ENCODE results near the gene CXCL8.

Gene CXCL8

DNA sequence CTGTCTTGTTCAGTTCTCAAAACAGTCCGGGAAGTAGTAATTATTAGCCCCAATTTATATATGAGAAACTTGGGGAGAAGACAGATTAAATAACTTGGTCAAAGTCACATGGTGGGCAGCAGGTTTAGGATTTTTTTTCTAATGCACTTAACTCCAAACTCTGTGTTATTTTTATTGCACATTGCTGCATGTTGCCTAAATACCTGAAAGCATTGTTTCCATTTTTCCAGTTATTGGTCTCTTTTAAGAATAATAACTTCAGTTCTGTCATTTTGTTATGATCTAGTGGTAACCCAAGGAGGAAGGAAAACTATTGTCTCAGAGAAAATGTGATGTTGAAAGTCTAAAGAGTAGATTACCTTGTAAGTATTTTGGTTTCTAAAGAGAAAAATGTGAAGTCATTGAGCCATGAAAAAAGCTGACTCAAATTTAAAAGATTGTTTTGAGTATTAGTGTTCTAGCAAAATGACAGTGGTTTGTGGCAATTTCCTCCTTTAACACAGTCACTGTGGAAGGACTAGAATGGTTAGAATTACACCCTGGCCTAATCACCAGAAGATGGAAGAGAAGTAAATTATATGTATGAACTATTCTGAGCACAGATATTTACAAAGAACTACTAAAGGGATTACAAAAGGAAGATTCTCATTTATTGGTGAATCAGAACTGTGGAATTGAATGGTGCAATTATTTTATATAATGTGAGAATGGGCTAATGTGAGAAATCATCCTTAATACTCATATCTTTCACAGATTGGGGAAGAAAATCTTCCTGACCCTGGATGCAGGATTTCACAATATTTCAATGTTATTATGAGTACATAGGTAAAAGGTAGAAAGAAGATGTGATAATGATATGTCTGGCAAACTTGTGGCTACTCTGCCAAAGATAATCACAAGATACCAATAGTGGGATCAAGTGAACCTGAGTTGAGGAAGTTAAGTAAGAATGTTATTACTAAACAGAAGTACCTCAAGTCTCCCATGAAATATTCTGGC is 21.7 kb upstream of the CXCL8 start:
- DNase-seq = peak; percentile 58

DNA sequence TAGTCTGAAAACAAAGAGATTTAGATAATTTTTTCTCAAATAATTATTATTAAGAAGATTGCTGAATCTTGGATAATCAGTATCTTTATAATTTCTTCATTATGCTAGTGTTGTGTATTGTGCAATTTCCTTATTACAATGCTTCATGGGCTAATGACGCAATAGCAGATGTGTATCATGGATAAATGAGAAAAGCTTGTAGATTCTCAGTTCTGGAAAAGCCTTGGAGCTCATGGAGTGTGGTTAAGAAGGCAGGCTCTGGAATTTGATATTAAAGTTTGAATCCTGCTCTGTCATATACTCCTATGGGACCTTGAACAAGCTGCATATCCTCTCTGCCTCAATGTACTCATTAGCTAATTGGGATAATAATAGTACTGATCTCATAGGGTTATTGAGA is 18.9 kb upstream of the CXCL8 start:
- DNase-seq = peak; percentile 86

DNA sequence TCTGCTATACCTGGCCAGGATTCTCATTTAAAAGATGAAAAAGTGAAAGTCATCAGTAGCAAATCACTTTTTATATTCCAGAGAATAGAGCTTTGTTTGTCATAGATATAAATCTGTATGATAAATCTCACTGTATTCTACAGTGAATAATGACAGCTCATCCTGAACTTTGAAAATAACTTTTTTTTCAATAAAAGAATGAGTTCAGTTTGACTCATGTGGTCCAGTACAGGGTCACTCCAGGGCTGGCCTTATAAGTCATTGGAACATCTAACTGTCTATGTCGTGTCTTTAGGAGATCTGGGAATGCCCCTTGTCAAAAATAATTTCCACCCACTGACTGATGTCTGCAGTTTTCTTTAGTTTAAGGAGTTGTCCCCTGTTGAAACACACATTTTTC is 18.5 kb upstream of the CXCL8 start:
- DNase-seq = peak; percentile 41

DNA sequence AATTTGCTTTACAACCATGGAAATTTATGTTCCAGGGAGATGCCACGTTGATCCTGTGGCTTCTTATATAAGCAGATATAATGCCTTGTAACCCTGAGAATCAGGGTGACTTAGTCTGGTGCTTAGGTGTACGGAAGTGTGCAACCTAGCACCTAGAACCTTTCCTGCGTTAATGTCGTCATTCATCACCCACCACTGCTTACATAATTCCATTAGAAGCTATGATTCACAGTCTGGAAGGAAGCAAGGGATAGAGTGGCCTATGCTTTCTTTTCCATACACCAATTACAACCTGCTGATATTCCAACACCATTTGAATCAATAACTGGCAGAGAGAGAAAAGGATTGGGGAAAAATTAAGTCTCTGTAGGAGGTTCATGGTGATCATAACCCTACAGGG is 17.3 kb upstream of the CXCL8 start:
- DNase-seq = no peak

DNA sequence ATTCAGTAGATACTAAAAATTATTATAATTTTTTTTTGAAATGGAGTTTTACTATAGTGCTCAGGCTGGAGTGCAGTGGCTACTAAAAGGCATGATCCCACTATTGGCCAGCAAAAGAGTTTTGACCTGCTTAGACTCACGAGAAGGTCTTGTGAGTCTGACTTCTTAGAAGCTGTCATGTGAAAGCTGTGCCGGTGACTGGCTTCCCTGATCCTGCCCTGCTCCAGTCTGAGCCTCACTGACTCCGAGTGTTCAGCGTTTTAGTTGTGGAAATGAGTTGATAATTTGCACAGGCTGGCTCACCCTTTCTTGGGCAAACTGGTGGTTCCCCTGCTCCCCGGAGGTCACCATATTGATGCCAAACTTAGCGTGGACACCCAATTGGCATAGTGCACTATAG is 16.4 kb upstream of the CXCL8 start:
- DNase-seq = no peak

DNA sequence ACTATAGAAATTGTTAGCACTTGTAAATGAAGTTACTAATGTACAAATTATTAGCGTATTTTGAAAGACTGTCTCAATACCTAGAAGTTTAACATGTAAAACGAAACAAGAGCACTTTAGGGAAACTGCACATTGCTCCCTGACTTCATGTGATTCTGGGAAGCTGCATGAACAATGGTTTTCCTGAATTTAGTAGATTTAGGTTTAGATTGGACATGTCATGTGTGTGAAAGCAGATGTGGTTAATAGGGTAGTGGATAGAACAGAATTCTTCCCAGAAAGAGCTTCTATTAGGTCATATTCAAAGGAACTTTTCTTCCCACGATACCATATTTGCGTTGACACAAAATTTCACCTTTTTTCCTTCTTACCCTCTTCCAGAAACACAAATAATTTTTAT is 14.9 kb upstream of the CXCL8 start:
- no peak for DNase-seq

DNA sequence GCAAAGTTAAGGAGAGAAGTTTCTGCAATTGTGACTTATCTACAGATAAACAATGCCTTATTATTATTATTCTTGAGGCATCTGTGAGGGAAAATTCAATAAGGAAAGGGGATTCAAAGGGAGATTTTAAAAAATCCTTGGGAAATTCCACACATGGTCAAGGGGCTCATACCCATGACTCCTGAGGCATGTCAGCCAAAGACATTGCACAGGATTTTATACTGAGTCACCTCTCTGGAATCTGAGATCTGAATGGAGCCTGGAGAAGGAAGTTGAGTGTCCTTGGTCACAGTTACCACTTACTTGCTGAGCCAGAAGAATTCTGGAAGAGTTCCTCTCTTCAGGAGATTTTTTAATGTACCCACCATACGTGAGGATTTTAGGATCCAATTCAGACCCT is 14.4 kb upstream of the CXCL8 start:
- peak; percentile 96 for DNase-seq

DNA sequence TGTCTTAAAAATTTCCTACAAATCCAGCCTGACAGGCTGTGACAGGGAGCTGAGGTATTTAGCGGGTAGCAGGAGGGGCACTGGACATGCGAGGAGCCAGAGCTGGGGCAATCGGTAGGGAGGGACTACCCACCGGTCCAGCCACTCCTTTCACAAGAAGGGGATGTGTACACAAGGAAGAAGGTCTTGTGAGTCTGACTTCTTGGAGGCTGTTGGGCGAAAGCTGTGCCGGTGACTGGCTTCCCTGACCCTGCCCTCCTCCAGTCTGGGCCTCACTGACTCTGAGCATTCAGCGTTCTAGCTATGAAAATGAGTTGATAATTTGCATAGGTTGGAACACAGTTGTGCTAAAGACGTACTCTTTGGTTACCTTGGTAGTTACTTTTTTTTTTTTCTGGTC is 12.7 kb upstream of the CXCL8 start:
- no peak for DNase-seq

DNA sequence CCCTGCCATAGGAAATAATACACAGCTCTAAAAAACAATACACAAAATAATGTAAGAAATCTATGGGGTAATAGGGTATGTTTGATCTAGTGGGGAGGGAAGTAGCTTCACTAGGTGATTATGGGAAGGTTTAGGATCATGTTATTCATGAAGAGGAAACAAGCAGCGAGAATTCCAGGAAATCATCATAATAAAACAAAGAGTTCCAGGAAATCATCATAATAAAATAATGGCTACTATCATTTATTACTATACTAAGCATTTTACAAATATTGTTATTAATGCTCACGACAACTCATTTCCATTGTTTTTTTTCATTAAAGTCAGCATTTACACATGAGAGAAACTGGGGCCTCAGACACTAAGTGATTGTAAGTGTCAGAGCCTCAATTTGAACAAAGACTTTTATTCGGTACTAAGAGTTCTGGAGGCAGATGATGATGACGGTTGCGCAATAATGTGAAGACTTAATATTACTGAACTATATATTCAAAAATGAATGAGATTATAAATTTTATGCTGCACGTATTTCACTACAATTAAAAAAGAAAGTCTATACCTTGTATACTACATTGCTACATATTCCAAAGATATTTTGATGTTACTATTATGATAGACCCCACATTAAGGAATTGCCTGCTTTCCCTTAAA is 12.2 kb upstream of the CXCL8 start:
- no peak for DNase-seq

DNA sequence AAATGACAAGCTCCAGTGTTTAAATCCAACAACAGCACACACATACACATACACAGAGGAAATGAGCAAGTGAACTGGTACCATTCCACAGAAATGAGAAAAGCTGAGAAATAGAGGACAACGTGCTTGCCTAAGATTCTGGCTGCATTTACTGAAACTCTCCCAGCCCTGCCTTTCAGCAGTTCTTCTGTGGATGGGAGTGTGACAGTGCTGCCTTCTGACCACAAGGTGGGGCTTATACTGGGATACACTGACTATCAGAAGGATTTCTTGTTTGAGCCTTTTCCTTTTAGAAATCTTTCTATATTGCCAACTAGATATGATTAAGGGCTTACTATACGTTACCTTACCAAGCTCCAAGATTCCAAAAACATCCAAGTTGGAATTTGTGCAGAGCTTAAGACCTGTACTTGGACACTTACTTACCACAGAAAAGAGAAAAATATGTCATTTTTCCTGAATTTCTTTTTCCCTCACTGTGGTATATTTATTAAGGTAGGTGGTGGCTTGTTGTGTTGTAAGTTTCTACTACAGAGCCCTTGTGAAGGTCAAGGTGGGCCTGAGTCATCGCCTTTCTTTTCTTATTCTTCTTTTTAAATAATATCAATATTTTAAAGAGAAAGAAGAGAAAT is 10.7 kb upstream of the CXCL8 start:
- peak; percentile 84 for DNase-seq

DNA sequence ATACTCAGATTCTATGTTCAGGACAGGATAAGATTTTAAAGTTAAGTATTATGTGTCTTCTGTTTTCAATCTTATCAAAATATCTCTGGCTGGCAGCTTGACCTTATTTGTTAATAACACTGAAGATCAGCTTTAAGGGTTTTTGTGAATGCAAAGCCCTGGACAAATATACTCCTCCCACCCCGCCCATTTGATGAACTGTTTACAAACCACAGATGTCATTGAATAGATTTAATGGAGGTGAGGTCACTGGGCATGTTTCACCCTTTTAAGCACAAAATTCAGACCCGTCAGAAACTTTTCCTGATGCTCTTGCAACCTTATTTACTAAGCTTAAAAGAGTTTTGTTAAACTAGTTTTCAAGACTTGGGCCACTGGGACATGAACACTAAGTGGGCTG is 10.1 kb upstream of the CXCL8 start:
- DNase-seq = peak; percentile 33

DNA sequence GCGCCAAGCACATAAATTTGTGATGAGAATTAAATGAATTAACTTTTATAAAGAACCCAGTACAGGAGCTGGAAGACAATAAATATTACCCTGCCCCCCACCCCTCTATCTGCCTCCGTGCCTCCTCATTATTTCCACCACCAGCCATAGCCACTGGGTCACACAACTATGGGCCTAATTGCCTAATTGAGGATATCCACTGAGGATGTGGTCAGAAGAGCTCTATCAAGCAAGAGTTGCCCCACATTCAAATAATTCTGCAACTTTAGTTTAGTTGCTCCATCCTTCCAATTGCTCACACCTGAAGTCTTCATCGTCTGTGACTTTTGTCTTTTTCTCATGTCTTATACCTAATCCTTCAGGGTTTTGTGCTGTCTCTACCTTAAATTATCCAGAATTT is 9.5 kb upstream of the CXCL8 start:
- no peak for DNase-seq

DNA sequence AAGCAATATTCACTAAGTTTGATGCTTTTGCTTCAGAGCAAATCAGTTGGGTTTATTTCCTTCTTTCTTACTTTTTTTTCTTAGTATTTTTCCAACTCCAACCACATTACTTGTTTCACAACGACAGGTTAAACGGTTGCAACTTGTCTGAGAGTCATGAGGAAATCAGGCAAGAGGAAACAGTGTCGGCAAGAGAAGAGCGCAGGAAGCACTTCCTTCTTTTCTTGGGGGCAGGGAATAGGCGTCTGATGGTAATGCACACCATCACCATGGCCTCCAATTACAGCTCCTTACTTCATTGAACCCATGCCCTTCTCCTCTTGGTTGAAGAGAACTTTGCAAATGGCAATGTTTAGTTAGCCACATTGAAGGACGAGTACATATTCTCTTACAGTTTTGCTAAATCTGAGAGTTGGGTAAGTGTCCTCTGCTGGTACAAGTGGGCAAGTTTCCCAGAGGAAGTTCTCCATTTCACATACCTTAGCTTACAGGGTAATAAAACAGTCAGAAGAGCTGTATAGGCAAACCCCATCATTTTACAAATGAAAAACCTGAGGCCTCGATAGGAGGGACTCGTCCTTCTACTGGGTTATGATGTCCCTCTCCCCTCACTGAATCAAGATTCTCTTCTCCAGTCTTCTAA is 8.3 kb upstream of the CXCL8 start:
- no peak for DNase-seq

DNA sequence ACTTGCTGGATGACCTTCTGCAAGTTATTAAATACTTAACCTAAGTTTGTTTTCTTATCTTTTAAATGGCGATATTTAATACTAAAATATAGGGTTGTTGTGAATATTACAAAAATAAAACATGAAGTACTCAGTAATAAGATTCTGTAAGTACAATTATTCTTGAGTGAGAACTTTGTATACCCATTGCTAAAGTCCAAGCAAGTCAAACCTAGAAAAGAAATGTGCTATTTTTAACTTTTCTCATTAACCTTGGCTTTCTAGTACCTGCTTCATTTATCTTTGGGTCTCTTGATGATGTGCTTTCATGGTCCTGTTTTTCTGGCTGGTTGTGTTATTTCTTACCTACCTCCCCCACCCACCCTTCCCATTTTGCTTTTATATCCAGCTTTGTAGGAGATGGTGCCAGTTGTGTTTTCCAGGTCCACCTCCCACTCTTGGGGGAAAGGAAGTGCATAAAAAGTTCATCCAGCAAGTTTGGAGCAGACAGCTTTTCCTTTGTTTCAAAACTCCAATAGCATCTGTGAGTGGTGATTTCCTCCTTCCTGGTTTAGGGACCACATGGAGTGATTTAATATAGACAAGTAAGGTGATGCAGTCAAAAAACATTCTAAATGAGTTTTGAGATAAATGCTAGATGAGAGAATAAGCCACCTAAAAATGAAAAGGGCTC is 7.5 kb upstream of the CXCL8 start:
- DNase-seq = no peak

DNA sequence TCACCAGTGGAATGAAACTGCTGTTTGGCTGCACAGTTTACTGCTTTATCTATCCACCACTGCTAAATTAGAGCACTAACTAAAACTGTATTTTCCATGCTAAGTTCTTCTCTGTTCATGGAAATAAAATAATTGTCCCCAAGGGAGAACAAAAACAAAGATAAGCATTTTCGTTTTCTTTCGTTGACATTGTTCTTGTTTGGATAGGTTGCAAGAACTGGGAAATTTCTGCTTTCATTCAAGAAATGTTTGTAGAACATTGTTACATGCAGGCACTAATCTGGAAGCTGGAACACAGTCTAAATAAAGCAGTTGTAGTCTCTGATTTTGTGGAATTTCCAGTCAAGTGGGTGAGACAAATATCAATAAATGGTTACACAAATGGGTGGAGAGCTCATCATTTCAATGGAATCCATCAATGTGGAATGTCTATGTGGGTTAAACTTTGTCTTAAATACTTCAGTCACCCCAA is 5.8 kb upstream of the CXCL8 start:
- peak; percentile 60 for DNase-seq

DNA sequence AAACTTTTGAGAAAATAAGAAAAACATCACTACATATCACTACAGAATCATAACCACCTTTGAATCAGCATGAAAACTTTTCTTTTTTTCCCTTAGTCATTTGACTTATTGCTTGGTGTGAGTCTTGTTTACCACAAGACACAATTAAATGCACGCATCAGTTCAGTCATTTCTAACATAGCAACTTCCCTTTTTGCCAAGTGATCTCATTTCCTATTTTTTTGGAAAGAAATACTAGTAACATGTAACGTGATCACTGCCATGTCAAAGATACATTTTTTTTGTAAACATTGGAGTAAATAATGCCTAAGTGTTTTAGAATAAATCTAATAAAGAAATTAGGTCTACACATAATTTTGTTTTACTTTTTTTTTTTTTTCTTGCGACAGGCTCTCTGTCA is 5.1 kb upstream of the CXCL8 start:
- DNase-seq = peak; percentile 58

DNA sequence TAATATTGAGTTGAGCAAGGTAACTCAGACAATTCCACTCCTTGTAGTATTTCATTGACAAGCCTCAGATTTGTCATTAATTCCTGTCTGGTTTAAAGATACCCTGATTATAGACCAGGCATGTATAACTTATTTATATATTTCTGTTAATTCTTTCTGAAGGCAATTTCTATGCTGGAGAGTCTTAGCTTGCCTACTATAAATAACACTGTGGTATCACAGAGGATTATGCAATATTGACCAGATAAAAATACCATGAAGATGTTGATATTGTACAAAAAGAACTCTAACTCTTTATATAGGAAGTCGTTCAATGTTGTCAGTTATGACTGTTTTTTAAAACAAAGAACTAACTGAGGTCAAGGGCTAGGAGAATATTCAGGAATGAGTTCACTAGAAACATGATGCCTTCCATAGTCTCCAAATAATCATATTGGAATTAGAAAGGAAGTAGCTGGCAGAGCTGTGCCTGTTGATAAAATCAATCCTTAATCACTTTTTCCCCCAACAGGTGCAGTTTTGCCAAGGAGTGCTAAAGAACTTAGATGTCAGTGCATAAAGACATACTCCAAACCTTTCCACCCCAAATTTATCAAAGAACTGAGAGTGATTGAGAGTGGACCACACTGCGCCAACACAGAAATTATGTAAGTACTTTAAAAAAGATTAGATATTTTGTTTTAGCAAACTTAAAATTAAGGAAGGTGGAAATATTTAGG is 821 bp downstream of the CXCL8 start:
- no peak for DNase-seq

DNA sequence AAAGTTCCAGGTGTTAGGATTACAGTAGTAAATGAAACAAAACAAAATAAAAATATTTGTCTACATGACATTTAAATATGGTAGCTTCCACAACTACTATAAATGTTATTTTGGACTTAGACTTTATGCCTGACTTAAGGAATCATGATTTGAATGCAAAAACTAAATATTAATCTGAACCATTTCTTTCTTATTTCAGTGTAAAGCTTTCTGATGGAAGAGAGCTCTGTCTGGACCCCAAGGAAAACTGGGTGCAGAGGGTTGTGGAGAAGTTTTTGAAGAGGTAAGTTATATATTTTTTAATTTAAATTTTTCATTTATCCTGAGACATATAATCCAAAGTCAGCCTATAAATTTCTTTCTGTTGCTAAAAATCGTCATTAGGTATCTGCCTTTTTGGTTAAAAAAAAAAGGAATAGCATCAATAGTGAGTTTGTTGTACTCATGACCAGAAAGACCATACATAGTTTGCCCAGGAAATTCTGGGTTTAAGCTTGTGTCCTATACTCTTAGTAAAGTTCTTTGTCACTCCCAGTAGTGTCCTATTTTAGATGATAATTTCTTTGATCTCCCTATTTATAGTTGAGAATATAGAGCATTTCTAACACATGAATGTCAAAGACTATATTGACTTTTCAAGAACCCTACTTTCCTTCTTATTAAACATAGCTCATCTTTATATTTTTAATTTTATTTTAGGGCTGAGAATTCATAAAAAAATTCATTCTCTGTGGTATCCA is 1.6 kb downstream of the CXCL8 start:
- no peak for DNase-seq

DNA sequence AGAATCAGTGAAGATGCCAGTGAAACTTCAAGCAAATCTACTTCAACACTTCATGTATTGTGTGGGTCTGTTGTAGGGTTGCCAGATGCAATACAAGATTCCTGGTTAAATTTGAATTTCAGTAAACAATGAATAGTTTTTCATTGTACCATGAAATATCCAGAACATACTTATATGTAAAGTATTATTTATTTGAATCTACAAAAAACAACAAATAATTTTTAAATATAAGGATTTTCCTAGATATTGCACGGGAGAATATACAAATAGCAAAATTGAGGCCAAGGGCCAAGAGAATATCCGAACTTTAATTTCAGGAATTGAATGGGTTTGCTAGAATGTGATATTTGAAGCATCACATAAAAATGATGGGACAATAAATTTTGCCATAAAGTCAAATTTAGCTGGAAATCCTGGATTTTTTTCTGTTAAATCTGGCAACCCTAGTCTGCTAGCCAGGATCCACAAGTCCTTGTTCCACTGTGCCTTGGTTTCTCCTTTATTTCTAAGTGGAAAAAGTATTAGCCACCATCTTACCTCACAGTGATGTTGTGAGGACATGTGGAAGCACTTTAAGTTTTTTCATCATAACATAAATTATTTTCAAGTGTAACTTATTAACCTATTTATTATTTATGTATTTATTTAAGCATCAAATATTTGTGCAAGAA is 2.3 kb downstream of the CXCL8 start:
- DNase-seq = no peak

DNA sequence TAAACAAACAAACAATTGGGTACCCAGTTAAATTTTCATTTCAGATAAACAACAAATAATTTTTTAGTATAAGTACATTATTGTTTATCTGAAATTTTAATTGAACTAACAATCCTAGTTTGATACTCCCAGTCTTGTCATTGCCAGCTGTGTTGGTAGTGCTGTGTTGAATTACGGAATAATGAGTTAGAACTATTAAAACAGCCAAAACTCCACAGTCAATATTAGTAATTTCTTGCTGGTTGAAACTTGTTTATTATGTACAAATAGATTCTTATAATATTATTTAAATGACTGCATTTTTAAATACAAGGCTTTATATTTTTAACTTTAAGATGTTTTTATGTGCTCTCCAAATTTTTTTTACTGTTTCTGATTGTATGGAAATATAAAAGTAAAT is 2.9 kb downstream of the CXCL8 start:
- no peak for DNase-seq

DNA sequence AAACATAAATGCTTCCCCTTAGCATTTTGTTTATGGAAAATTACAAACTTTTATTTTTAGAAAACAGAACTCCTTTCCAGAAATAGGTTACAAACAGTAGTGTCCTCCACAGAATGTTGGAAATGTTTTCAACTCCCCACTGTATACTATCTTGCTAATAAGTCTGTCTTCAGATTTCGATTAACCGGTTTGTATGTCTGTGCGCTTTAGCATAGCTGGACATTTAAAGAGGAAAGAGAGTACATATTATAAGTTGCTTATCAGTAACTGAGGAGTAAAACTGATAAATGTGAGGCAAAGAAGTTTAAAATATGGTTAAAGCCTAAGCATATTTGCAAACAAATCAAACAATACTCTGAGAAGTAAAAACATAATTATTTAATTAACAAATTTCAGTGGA is 3.4 kb downstream of the CXCL8 start:
- DNase-seq = no peak

All from fibroblast of upper back skin (primary cell).